GM12872 (cell line): ENCODE data around the gene DGKI.

Experiments
- CTCF ChIP-seq: IDR thresholded peaks from 3 replicates; pipeline ENCODE4 v1.5.1; 2011; ENCODE audit warnings: low read depth, mild to moderate bottlenecking, low read length, moderate library complexity; ENCODE audit not compliant: insufficient read depth

The DGKI gene

GRCh38 chr7:137579913-137580640 is 266.7 kb downstream of the DGKI start:
- TF ChIP-seq CTCF: no peak

GRCh38 chr7:137578541-137578940 is 268.2 kb downstream of the DGKI start:
- no peak for TF ChIP-seq CTCF

GRCh38 chr7:137577184-137577583 is 269.6 kb downstream of the DGKI start:
- TF ChIP-seq CTCF: no peak

DNA sequence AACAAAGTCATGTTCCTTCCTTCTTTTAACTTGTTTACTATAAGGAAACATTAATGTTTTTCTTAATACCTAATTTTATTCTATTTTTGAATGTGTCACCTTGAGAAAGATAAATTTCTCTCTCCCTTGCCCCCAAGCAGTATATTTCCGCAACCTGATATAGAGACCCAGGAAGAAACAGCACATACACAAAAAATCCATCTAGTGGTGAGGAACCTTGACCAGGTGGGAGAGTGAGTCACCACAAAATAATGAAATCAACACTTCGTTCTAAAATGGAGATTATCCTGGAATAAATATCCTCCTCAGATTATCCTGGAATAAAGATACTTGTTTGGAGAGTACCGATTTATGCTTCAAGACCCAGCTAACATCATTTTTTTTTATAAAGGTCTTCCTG is 270.3 kb downstream of the DGKI start:
- no peak for TF ChIP-seq CTCF

- no peak for TF ChIP-seq CTCF
Measured at GRCh38 chr7:137574812-137575211, 272.0 kb downstream of the DGKI start.

DNA sequence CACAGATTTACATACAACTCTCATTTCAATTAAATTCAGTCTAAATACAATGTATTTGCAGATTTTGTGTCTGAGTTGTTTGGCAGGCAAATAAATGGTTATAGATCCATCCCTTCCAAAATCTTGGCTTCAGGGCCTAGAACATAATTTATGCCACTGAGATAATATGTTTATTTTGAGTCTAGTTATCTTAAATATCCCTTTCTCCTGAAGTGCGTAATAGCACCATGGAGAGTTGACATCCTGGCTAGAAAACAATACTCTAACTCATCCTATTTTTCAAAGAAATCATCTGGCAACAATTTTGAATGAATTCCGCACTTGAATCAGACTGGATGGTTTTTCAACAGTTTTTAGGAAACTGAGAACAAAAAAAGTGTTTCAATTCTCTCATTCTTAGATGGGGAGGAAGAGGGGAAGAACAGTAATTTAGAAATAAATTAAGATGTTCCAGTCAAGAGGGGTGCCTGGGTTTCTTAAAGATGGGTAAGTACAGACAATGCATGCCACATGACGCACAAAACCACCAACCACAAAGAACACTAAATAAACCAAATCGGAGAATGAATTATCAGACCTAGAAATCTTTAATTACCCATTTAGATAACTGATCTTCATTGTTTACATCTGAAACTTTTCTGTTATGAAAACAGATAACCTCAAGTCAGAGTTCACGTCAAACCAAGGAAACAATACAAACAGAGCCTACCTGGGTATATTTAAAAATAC is 274.6 kb downstream of the DGKI start:
- no peak for TF ChIP-seq CTCF

- TF ChIP-seq CTCF: no peak
Measured at GRCh38 chr7:137564677-137565076, 282.1 kb downstream of the DGKI start.
